Kidney (tissue), 14 donors: ENCODE results near the gene SLC43A3. TPM values are rescaled to one million over a fixed set of nuclear protein-coding genes. Genes with fewer than 3 reads are reported as not detected.

Experiments
- DNase-seq, 5 donors: peaks; one replicate each; pipeline ENCODE4 v3.0.0-alpha.2; 2013 to 2020
- FAIRE-seq: peaks from 2 replicates; lab custom pipeline; 2012; peaks lifted over from hg19 to GRCh38; lab: Jason Lieb, UNC
- H3K27ac ChIP-seq, 2 donors: one replicate each; pipeline ENCODE4 v1.7.0; 2013; ENCODE audit warnings: low read depth in 2 of 2, low read length in 2 of 2, inconsistent platforms in 1 of 2
- H3K27me3 ChIP-seq: one replicate; pipeline ENCODE4 v1.7.1; 2013; ENCODE audit warnings: low read length, inconsistent platforms; ENCODE audit not compliant: control insufficient read depth, insufficient read depth
- H3K36me3 ChIP-seq, 3 donors: one replicate each; pipeline versions ENCODE4 v1.7.0 to v1.7.1; 2013; ENCODE audit warnings: low read length in 3 of 3, control low read depth in 1 of 3, inconsistent platforms in 1 of 3; ENCODE audit not compliant: insufficient read depth in 3 of 3, control insufficient read depth in 2 of 3
- H3K4me1 ChIP-seq, 3 donors: one replicate each; pipeline versions ENCODE4 v1.7.0 to v1.7.1; 2013; ENCODE audit warnings: low read length in 3 of 3, inconsistent platforms in 1 of 3, low read depth in 1 of 3; ENCODE audit not compliant: control insufficient read depth in 2 of 3, insufficient read depth in 2 of 3
- H3K4me3 ChIP-seq, 3 donors: one replicate each; pipeline versions ENCODE4 v1.7.0 to v1.8.1; 2013; ENCODE audit warnings: low read length in 3 of 3, control low read depth in 1 of 3, inconsistent platforms in 1 of 3
- H3K9ac ChIP-seq, 3 donors: one replicate each; pipeline versions ENCODE4 v1.7.0 to v1.7.1; 2013; ENCODE audit warnings: low read length in 3 of 3, control low read depth in 1 of 3, inconsistent platforms in 1 of 3
- H3K9me3 ChIP-seq, 3 donors: one replicate each; pipeline versions ENCODE4 v1.7.0 to v1.7.1; 2013; ENCODE audit warnings: low read length in 3 of 3, control low read depth in 1 of 3, inconsistent platforms in 1 of 3; ENCODE audit not compliant: control insufficient read depth in 2 of 3, insufficient read depth in 1 of 3
- intact Hi-C: fragments of 100-400 bp; cut with DNase I; formaldehyde crosslinking; loops from one replicate; pipeline ENCODE4 v1.11.1; 2022
- polyA plus RNA-seq: library from polyadenylated mRNA; stranded (reverse); fragments of 350-450 nt; fragmentation: Illumina TruSeq; extraction: RNeasy Lipid Tissue Mini Kit (QIAGEN cat#74804); gene quantifications from one replicate; pipeline ENCODE4 v1.2.3, GENCODE V29; 2014; ENCODE audit warnings: low read depth, low replicate concordance; ENCODE audit not compliant: insufficient read depth
- total RNA-seq: library from RNA; stranded (reverse); fragmentation: NEBNext Ultra II Directional; extraction: Animal tissue kit (Norgen Biotek cat#: 25700); gene quantifications from one replicate; pipeline ENCODE4 v1.2.1, GENCODE V29; 2021
- TF ChIP-seq, protein P1 (sequence below): IDR thresholded peaks from 3 replicates; pipeline ENCODE4 v1.5.1; 2012; ENCODE audit warnings: mild to moderate bottlenecking, moderate library complexity, borderline replicate concordance; ENCODE audit not compliant: insufficient read depth; ENCODE audit errors: extremely low read depth
- donor health status: control.
- donor health status: control.
- donor health status: control.
- donor health status: control.
- donor health status: control.
- donor health status: DM: yes; HTN: yes; CAD: no.
- donor health status: Normal renal cell carcinoma (clear cell type).

Gene SLC43A3
- total and polyA plus RNA-seq, 2 donors from 2014 or later, result 6.0 to 39.8 TPM

DNA sequence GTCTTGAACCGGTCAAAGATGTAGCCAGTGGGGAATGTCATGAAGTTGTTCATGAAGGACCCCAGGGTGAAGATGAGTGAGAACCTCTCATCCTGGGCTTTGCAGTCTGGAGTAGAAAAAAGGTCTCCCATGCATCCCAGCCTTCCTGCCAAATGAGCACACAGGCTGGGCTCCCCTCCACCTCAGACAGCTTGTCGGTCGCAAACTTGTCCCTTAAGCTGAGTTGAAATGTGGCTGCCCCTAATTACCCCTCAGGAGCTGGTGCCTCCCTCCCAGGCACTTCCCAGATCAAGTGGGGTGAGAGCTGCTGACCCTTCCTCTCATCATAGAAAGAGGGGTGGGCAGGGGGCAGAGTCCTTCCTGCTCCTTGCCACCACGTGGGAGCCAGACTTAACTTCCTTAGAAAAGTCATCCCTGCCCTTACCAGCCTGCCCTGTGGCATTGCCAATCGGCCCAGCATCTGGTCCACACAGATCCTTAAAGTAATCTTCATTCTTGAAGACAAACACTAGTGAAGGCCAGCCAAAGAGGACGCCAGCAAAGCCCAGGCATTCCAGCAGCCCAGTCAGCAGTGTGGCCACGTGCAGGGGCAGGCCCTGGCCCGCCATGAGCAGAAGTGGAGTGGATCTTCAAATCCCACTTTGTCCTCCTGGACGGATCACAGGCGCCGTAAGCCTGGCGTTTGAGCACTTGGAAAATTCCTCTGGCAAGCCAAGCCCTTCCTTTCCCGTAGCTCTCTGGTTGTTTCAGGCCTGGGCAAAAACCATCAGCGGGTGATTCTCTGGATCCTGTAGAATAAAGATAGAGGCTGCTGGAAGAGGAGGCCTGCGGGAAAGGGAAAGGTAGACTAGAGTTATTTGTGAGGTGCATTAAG is 1.1 kb downstream of the SLC43A3 start:
- no peaks in the 10 kb centered on the region for H3K27me3 ChIP-seq
- intact Hi-C loops, result no loop called here
- H3K4me1 ChIP-seq, result peaks cover 4 to 22% (median 11%) of the 10 kb centered on the region in 3 donors
- peak overlapping the region in 1 of 3 donors; percentile 35 for H3K9ac ChIP-seq
- H3K4me3 ChIP-seq, result peak overlapping the region in 2 of 3 donors; percentile 2 to 31
- FAIRE-seq (no peak), DNase-seq (peak in 2 of 5 donors; percentile 10 to 42)
- no peaks in the 10 kb centered on the region for H3K9me3 ChIP-seq
- TF ChIP-seq, protein P1, sequence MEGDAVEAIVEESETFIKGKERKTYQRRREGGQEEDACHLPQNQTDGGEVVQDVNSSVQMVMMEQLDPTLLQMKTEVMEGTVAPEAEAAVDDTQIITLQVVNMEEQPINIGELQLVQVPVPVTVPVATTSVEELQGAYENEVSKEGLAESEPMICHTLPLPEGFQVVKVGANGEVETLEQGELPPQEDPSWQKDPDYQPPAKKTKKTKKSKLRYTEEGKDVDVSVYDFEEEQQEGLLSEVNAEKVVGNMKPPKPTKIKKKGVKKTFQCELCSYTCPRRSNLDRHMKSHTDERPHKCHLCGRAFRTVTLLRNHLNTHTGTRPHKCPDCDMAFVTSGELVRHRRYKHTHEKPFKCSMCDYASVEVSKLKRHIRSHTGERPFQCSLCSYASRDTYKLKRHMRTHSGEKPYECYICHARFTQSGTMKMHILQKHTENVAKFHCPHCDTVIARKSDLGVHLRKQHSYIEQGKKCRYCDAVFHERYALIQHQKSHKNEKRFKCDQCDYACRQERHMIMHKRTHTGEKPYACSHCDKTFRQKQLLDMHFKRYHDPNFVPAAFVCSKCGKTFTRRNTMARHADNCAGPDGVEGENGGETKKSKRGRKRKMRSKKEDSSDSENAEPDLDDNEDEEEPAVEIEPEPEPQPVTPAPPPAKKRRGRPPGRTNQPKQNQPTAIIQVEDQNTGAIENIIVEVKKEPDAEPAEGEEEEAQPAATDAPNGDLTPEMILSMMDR, result no peak
- peak overlapping the region; percentile 59 to 78 for H3K27ac ChIP-seq
- no peaks in the 10 kb centered on the region for H3K36me3 ChIP-seq

DNA sequence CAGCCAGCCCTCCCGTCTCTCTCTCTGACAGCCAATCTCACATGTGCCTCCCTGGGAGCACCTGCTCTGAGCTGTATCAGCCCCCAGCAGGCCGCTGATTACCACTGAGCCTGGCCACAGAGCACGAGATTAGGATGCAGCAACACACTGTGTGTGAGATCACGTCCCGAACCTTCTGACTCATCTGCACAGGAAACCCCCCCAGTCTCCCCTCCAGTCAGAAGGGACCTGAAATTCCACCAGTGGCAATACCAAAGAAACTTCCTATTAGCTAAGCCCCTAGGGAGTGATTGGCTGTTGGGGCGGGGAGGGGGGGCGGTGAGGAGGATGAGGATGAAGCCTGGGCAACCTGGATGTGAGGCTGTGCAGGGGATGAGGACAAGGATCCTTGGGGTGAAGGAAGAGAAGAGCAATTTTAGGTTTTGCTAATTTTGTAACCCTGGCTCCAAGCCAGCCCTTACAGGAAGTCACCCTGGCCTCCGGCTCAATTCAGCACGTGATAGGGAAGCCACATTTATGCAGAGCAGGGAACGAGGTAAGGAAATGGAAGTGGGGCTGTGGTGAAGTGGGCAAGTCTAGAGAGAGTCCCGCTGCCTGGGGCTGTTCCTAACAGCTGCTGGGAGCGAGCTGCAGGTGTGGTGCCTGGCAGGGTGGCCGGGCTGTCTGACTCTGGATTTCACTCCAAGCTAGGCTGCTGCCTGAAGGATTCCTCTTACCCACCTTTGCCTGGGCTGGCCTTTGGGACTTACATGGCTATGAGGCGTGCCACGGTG is 1.9 kb downstream of the SLC43A3 start:
- Histone ChIP-seq H3K36me3 (peaks cover 0 to under 1% (median 0%) of the 10 kb centered on the region in 3 donors), H3K9me3 (no peaks in the 10 kb centered on the region), H3K4me3 (no peak overlapping the region), H3K9ac (no peak overlapping the region), H3K27me3 (no peaks in the 10 kb centered on the region), H3K4me1 (peaks cover 4 to 22% (median 11%) of the 10 kb centered on the region in 3 donors), H3K27ac (peak overlapping the region; percentile 40 to 78)
- TF ChIP-seq, protein P1, result no peak
- intact Hi-C loops, result no loop called here
- FAIRE-seq (no peak), DNase-seq (peak in 3 of 5 donors; percentile 45 to 92 (median 46))

DNA sequence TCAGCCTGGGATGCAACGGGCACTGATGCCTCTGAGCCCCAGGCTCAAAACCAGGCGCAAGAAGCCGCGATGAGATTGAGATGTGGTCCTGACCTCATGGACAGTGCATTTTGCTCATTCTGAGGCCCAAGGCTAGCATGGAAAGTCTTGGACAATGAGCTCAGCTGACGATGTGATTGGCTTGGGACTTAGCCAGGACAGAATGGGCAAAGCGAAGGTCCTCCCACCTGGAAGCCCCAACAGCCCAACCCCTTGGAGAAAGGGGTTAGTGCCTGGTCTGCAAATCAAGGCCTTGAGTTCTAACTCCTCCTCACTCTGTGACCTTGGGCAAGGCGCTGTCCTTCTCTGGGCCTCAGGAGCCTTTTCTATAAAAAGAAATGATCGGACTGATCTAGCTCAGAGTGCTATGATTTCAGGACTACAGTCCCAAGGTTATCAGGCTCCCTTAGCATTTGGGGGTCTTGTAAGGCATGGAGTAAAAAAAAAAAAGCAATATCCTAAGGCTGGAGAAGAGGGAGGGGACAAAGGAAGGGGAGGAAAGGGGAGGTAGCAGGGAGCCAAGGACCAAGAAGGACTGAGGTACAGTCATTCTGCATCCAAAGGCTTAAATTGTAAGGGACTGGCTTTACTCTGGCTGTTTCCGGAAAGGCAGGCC is 2.7 kb downstream of the SLC43A3 start:
- FAIRE-seq (no peak), DNase-seq (no peak)
- Histone ChIP-seq H3K9ac (no peak overlapping the region), H3K9me3 (no peaks in the 10 kb centered on the region), H3K4me3 (no peak overlapping the region), H3K36me3 (peaks cover 0 to 2% (median 0%) of the 10 kb centered on the region in 3 donors), H3K4me1 (peaks cover 4 to 22% (median 11%) of the 10 kb centered on the region in 3 donors), H3K27ac (peak overlapping the region; percentile 16 to 78), H3K27me3 (no peaks in the 10 kb centered on the region)
- TF ChIP-seq, protein P1, result no peak
- intact Hi-C loops, result no loop called here
